Measurements from ENCODE around the gene ZNF280B.

ZNF280B gene

DNA sequence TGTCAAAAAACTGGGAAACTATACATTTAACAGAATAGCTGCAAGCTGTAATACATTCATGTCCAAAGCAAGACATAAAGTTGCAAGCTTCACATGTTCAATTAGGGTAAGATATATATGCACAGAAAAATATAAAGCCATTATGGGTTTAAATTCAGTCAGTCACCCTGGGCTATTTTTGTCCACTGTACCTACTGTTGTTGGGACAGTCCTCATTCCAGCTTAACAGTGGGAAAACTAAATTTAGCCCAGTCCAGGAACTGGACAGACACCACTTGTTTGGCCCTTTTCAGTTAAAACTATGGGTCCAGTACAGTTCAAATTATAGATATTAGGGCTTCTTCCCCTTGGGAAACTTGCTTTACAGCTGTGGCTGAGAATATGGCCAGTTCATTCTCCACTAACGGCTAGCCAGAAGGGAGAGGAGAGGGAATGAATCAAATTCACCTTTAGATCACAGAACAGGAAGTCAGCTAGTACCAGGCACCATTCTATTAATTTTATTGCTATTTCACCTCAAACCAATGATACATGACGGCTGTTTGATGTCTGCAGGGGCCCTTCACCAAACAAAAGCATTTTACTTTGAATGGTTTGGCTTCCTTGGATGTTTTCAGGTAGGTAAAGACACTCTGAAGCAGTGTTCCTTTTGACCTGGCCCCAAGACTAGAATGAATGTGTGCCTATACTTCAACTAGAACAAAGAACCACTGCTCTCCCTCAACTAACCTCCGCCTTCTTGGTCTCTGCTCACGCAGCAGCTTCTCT is 22.2 kb downstream of the ZNF280B start:
- TF ChIP-seq, protein P1, sequence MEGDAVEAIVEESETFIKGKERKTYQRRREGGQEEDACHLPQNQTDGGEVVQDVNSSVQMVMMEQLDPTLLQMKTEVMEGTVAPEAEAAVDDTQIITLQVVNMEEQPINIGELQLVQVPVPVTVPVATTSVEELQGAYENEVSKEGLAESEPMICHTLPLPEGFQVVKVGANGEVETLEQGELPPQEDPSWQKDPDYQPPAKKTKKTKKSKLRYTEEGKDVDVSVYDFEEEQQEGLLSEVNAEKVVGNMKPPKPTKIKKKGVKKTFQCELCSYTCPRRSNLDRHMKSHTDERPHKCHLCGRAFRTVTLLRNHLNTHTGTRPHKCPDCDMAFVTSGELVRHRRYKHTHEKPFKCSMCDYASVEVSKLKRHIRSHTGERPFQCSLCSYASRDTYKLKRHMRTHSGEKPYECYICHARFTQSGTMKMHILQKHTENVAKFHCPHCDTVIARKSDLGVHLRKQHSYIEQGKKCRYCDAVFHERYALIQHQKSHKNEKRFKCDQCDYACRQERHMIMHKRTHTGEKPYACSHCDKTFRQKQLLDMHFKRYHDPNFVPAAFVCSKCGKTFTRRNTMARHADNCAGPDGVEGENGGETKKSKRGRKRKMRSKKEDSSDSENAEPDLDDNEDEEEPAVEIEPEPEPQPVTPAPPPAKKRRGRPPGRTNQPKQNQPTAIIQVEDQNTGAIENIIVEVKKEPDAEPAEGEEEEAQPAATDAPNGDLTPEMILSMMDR (IDR thresholded peaks at IDR 0.05; ENCODE audit: low read depth, low read length) = no peak
- no peak overlapping the region for H3K4me3 ChIP-seq (ENCODE audit: low read depth, low read length)
- no peak for DNase-seq (ENCODE audit: low read depth, low spot score)
- in situ Hi-C loops (cut with HindIII; ENCODE audit: low sequenced_read_pairs) = no loop called here

DNA sequence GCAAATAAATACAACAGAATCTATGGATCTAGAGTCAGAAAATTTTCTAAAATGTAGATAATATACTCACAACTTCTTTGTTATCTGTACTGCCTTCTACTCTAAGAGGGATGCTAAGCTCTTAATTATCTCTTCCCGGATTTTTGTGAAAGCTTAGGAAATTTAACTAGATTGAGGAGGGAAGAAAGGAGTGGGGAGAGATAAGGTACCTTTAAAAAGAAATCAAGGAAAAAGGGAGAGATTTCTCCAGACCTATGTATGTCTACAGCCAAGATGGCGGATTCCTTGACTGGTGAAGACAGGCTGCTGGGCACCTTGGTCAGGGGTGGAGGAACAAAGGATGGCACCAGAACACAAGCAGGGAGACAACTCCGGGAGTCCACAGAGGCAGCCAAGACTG is 23.0 kb downstream of the ZNF280B start:
- TF ChIP-seq, protein P1 (IDR thresholded peaks at IDR 0.05; ENCODE audit: low read depth, low read length) = no peak
- in situ Hi-C loops (cut with HindIII; ENCODE audit: low sequenced_read_pairs) = no loop called here
- DNase-seq (ENCODE audit: low read depth, low spot score) = no peak
- H3K4me3 ChIP-seq (ENCODE audit: low read depth, low read length) = no peak overlapping the region

DNA sequence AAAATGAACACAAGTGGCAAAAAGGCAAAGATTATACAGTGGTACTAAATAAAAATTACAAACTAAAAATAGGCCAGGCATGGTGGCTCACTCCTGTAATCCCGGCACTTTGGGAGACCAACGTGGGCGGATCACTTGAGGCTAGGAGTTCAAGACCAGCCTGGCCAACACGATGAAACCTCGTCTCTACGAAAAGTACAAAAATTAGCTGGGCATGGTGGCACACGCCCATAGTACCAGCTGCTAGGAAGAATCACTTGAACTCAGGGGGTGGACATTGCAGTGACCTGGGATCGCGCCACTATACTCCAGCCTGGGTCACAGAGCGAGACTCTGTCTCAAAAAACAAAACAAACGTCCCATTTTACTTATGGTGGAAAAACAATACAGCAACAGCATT is 24.5 kb downstream of the ZNF280B start:
- no peak overlapping the region for H3K4me3 ChIP-seq (ENCODE audit: low read depth, low read length)
- in situ Hi-C loops (cut with HindIII; ENCODE audit: low sequenced_read_pairs) = no loop called here
- TF ChIP-seq, protein P1 (IDR thresholded peaks at IDR 0.05; ENCODE audit: low read depth, low read length) = no peak
- no peak for DNase-seq (ENCODE audit: low read depth, low spot score)

DNA sequence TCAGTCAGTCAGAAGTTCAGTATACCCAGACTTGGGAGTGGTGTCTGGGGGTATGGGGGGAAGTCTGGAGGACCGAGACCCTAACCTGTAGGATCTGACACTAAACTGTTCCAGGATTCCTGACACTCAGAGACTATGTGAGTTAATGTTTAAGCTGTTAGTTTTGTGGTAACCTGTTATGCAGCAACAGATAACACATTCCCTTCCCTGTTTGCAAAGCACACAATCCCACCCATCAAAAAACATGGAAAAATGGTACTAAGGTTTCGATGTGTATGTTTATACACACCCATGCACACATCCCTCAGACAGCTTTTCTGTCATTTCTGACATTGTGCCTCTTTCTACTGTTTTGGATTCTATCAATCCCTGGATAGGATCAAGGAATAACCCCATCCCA is 27.6 kb downstream of the ZNF280B start:
- TF ChIP-seq, protein P1 (IDR thresholded peaks at IDR 0.05; ENCODE audit: low read depth, low read length) = no peak
- H3K4me3 ChIP-seq (ENCODE audit: low read depth, low read length) = no peak overlapping the region
- no peak for DNase-seq (ENCODE audit: low read depth, low spot score)
- in situ Hi-C loops (cut with HindIII; ENCODE audit: low sequenced_read_pairs) = no loop called here

DNA sequence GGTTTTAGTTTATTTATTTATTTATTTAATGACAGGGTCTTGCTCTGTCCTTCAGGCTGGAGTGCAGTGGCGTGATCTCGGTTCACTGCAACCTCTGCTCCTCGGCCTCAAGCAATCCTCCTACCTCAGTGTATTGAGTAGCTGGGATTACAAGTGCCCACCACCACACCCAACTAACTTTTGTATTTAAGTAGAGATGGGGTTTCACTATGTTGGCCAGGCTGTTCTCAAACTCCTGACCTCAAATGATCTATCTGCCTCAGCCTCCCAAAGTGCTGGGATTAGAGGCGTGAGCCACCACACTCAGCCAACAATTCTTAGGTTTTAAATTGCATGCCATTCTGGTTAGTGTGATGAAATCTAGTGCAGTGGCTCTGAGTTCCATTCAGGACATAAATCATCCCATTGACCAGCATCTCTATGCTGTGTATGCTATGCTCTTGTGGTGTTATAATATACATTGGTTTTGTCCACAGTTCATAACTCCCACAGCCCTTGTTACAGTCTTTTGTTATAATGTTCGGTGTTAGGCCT is 28.5 kb downstream of the ZNF280B start:
- TF ChIP-seq, protein P1 (IDR thresholded peaks at IDR 0.05; ENCODE audit: low read depth, low read length) = no peak
- no peak overlapping the region for H3K4me3 ChIP-seq (ENCODE audit: low read depth, low read length)
- in situ Hi-C loops (cut with HindIII; ENCODE audit: low sequenced_read_pairs) = no loop called here
- peak; percentile 14 for DNase-seq (ENCODE audit: low read depth, low spot score)

DNA sequence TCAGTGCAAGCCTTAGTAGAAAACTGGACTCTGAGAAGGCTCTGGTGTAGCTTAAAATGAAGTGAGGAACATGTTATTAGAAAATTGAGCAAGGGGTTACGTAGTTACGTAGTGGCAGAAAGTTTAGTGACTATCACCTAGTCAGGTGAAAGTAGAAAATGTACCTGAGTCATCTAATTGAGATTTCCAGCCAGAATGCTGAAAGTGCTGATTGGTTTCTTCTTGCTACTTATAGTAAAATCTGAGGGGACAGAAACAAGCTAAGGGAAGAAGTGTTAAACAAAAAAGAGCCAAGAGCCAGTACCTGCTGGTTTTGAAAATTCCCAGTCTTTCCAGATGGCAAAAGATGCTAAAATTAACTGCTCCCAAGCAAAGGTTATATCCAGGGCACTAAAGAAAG is 29.4 kb downstream of the ZNF280B start:
- DNase-seq (ENCODE audit: low read depth, low spot score) = no peak
- TF ChIP-seq, protein P1 (IDR thresholded peaks at IDR 0.05; ENCODE audit: low read depth, low read length) = no peak
- no peak overlapping the region for H3K4me3 ChIP-seq (ENCODE audit: low read depth, low read length)
- in situ Hi-C loops (cut with HindIII; ENCODE audit: low sequenced_read_pairs) = no loop called here
